LHCN-M2 (cell line): ENCODE measurements around the gene TBRG4. TPM values are rescaled to one million over a fixed set of nuclear protein-coding genes. Genes with fewer than 3 reads are reported as not detected.

Source experiments
- DNase-seq: peaks from one replicate; pipeline ENCODE4 v3.0.0-alpha.2; 2012; ENCODE audit warnings: low read depth
- total RNA-seq: library from RNA; depleted of rRNA; stranded (reverse); fragments of >200 nt; gene quantifications from 2 replicates; pipeline ENCODE4 v1.2.3, GENCODE V29; 2014; rRNA removed

Gene TBRG4
- total RNA-seq, 1 experiment from 2014 or later, result 120 TPM

DNA sequence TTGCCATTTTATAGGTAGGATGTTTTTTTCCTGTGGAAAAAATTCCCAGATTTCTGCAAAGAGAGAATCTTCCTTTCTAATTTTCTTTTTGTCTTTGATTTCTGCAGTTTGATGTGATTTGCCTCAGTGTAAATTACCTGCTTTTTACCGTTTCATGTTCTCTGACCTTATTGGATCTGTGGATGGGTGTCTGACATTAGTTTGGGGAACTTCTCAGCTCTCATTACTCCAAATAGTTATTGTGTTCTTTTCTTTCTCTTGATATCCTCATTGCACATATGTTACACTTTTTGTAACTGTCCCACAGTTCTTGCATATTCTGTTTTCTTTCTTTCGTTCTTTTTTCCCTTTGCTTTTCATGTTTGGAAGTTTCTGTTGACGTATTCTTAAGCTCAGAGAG lies 51.2 kb downstream of the TBRG4 start:
- no peak for DNase-seq

GRCh38 chr7:45057878-45058277 lies 53.6 kb downstream of the TBRG4 start:
- DNase-seq, result no peak

- DNase-seq, result no peak
Observed at GRCh38 chr7:45055594-45056219, 55.8 kb downstream of the TBRG4 start.

DNA sequence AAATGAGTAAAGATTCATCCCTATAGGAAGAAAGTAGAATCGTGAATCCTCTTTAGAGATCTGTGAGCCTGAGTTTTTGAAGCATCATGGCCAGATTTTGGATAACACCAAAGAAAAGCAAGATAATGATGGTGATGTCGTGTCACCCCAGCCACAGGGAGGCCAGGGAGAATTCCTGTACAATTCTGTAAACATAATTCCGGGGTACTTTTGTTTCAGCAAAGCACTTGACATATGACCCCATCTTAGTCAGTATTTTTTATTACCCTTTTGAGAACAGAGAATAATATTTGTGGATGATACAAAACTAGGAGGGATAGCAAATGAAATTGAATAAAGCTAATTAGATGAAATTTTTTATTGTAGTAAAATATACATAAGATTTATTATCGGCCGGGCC lies 56.5 kb downstream of the TBRG4 start:
- peak; percentile 49 for DNase-seq

DNA sequence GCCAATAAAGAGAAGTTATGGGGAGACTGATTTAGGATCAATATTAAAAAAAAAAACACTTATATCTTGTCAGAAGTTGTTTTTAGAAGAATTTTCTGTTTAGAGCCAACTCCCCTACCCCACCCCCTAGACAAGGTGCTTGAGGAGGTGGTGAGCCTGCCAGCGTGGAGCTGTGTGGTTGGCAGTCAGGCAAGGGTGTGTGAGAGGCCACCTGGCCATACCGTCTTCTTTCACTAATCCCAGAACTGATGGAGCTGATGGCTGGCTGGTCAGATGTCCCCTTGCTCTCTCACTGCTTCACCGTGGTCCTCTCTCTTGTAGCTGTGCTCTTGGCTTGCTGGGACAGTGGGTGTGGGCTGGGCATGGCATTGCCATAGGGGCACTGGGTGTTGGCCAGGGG lies 57.1 kb downstream of the TBRG4 start:
- no peak for DNase-seq

GRCh38 chr7:45053941-45054340 lies 57.6 kb downstream of the TBRG4 start:
- no peak for DNase-seq

DNA sequence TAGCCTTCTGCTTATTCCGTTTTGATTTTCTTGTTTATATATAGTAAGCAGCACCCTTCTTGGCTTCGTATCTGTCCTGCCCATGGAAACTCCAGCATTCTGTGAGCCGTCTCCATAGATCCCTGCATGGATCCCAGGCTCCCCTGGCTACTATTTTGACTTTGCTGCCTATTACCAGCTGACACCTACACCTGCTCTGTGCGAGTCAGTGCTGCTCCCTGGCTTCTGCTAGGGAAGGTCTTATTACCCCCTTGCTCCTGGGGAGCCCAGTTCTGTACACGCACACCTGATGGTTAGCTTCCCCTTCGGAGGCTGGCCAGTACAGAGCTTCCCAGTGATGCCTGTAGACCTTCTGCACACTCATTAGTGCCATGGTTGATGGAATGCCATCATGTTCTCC lies 58.1 kb downstream of the TBRG4 start:
- DNase-seq, result no peak

- peak; percentile 30 for DNase-seq
Observed at GRCh38 chr7:45052011-45052410, 59.5 kb downstream of the TBRG4 start.

DNA sequence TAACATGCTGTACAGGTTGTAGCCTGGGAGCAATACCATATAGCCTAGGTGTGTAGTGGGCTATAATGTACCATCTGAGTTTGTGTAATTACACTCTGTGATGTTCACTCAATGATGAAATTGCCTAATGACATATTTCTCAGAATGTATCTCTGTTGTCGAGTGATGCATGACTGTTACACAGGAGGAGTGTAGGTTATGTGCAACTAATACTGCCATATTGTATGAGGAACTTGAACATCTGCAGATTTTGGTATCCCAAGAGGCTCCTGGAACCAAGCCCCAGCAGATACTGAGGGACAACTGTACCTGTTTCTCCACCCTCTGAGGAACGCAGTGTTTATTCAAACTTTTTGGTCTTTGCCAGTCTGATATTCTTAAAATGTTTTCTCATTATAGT lies 61.3 kb downstream of the TBRG4 start:
- DNase-seq, result no peak

Other genes starting within 250 kb of the TBRG4 start
- gene PURB, start 226.2 kb downstream of the TBRG4 start, total RNA-seq, result 41.9 and 62.3 TPM in 2 replicates
- not detected in 2 replicates for gene MYO1G, start 132.7 kb downstream of the TBRG4 start, total RNA-seq
- 117 and 126 TPM in 2 replicates for gene CCM2, start 111.5 kb downstream of the TBRG4 start, total RNA-seq
- gene NACAD, start 22.7 kb downstream of the TBRG4 start, total RNA-seq, result 2.6 and 2.9 TPM in 2 replicates
- gene RAMP3, start 46.1 kb upstream of the TBRG4 start, total RNA-seq, result not detected in 2 replicates